HG02610 (cell line): Measurements from ENCODE around the gene LRRC30.

Source experiments
- ATAC-seq: cut with Tn5 transposase; IDR thresholded peaks from one replicate; pipeline ENCODE4 v1.9.1; 2021; ENCODE audit warnings: mild to moderate bottlenecking, moderate library complexity; ENCODE audit not compliant: unreplicated experiment

LRRC30 gene

DNA sequence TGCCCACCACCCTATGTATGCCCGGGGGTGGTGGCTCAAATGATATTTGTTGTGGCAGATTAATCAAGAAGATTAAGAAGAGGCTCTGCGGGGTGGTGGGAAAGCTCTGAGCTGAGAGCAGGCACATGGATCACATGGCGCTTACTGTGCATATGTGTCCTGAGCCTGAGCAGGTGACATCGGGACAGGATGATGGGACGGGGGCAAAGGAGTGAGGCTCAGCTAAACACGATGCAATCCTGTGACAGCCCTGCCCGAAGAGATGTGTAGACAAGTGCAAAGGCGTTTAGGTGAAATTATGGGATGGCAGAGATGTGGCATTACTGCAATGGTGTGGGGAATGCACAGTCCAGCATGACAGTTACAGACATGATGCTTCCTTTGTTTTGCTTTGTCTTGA, 6.0 kb downstream of the LRRC30 start:
- no peak for ATAC-seq

- no peak for ATAC-seq
Observed at GRCh38 chr18:7237673-7238272, 6.9 kb downstream of the LRRC30 start.

GRCh38 chr18:7242926-7243325, 12.0 kb downstream of the LRRC30 start:
- ATAC-seq: no peak

DNA sequence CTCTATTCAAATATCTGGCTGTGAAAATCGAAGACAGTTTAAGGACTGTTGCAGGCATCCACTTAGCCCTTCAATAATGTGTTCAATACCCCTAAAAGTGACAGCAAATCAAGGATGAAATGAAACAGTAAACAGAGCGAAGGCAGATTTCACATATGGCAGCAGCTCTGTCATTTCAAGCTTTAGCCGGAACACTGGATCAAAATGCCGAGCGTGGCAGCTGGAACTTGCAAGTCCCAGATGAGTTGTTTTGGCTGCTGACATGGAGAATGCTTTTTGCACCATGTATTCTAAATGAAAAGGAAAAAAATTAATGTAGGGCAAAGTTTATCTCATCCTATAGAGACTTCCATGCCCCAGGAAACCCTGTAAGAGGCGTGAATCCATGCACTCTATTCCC, 18.0 kb downstream of the LRRC30 start:
- no peak for ATAC-seq

DNA sequence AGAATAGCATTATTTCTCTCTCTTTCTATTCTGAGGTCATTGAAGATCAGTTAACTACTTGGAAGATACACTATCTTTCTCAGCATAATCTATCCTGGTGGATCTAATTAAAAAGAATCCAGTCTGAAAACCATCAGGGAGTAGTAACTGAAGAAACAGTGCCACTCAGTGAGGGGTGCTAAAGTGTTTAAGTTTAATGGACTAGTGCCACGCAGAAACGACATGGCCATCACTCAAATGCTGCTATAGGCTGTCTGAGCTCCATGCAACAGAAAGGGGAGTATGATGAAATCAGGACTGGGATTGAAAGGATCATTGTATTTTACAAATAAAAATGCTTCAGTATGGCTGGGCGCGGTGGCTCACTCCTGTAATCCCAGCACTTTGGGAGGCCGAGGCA, 23.3 kb downstream of the LRRC30 start:
- ATAC-seq: no peak

GRCh38 chr18:7255054-7255453, 24.2 kb downstream of the LRRC30 start:
- no peak for ATAC-seq

- no peak for ATAC-seq
Observed at GRCh38 chr18:7255643-7256042, 24.8 kb downstream of the LRRC30 start.

DNA sequence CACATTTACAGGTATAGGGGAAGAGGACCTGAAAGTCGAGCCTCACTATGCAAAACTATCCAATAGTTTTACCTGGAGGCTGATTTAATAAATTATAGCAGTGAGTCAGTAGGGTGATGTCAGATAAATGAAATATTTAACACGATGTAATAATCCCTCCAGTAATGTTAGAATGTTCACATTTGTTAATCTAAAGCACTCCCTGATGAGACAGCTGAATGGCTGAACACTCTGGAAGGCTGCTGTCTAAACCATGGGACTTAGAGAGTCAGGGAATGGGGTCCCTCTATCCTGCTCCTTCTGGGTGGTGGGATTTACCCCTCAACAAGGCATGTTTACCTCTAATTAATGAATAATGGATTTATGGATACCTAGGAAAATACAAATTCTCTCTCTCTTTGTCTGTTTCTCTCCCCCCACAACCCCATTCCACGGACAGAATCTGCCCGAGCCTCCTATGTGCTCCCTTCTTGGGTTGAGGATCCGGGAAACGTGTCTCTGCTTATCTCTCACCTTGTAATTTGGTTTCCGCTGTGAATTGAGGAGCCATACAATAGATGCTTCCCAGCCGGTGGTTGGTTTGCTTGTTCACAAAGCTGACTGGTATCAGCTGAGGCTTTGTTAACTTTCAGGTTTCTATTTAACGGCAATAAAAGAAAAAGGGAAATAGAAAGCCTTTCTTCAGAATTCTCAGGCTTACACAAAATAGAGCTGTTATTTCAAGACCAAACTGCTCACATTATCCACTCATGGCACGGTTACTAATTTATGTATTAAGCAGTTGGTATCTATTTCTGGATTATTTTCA, 25.9 kb downstream of the LRRC30 start:
- no peak for ATAC-seq

- ATAC-seq: no peak
Observed at GRCh38 chr18:7257426-7257740, 26.5 kb downstream of the LRRC30 start.

GRCh38 chr18:7259475-7259874, 28.6 kb downstream of the LRRC30 start:
- no peak for ATAC-seq

DNA sequence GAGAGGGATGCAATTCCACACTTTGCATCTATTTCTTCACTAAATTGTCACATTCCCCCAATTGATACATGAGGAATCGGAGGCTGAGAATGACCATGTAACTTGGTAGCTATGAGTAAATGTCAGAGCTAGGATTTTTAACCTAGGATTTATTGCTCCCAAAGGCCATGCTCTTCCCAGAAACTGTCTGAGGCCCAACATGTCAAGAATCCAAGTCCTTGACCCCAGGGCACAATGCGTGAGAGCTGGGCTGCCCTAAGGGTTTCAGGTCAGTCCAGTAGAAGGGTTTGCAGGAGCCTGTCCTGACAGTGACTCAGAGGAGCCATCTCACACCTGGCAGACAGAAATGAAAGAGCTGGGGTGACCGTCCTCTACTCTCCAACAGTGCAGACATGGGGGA, 30.3 kb downstream of the LRRC30 start:
- ATAC-seq: no peak

GRCh38 chr18:7267973-7268372, 37.1 kb downstream of the LRRC30 start:
- ATAC-seq: no peak

GRCh38 chr18:7269942-7270341, 39.1 kb downstream of the LRRC30 start:
- no peak for ATAC-seq

DNA sequence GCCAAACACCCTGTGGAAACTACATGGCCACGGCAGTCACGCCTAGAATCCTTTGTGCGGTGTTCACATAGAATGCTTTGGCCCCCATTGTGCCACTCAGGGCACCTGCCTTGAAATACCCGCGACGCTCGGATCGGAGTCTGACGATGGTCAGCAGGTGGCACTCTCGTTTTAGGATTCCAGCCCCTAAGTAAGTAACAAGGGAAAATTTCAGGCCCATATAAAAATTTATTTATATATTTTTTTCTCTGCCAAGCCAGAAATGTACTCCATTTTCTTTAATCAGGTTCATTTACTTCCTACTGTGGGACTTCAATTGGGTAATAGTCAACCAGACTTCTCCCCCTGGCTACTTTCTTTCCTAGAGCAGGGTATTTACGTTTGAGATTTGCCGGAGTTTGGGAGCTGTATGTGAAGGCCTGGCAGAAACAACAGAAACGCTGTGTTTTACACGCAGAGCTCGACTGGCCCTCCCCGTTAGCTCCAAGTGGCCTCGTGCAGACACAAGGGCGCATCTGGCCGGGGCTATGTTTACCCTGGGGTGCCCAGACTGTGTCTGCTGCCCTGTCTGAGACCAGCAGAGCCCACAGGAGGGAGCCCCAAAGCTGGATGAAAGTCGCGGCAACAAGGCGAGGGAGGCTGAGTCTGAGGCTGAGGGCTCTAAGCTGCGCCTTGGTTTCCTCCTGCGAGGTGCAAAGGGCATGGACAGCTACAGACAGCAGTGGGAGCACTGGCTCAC, 41.6 kb downstream of the LRRC30 start:
- ATAC-seq: no peak

DNA sequence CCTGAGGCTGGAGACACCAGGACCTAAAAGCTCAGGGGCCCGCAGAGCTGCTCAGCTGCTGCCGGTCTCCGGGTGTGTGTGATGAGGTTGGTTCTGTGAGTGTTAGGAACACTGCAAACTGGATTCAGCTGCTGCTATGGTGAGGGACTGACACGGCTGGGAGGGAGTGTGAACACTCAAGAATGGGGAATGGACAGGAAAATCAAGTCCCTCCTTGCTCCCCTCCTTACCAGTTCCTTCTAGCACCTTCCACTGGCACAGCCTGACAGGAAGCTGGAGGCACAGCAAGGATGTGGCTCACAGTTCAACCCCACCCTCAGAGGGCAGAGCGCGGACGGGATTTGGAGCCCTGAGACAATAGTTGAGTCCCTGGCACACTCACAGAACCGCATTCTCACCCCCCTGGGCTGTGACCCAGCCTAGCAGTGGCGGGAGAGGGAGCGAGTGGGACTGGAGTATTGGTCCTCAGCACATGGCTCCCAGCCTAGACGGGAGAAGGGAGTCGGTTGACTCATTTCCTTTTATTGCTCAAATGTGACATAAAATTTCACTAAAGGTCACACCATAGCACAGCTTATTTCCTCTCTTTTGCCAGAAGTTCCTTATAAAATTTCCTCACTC, 42.5 kb downstream of the LRRC30 start:
- ATAC-seq: no peak

DNA sequence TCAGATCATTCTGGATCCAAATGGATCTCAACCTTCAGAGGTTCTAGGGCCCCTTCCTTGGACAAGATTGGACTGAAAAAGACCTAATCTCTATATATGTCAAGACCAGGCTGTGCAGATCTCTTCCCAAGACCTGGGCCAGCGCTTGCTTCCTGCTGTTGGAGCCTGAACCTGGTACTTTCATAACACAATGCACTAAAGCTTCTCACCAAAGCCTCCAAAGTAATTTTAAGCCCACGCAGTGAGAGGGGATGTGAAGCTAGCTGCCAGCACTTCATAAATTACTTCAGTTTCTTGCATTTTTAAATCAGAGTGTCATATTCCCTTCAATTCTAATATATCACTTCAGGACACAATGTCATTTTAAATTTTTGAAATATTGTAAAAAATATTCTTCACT, 50.7 kb downstream of the LRRC30 start:
- ATAC-seq: no peak
